K562 (cell line): ENCODE results near the gene PSMD4. TPM values are rescaled to one million over a fixed set of nuclear protein-coding genes. Genes with fewer than 3 reads are reported as not detected.

Experiments used
- BRCA1 ChIP-seq, 2 experiments: fragments of 450-650 bp in 1 of 2; sonication (generic) in 1 of 2; formaldehyde crosslinking in 1 of 2; IDR thresholded peaks; 2 replicates each; pipeline versions ENCODE4 v1.5.0 to v1.6.1; 2017 to 2020; ENCODE audit warnings: mild to moderate bottlenecking in 1 of 2, missing genetic modification reagents in 1 of 2
- CBFA2T3 ChIP-seq: fragments of 450-650 bp; IDR thresholded peaks from 2 replicates; pipeline ENCODE4 v1.6.1; 2017
- DPF2 ChIP-seq: fragments of 450-650 bp; IDR thresholded peaks from 2 replicates; pipeline ENCODE4 v1.6.1; 2016
- E2F3 ChIP-seq: fragments of 250-450 bp; sonication (Bioruptor Pico); IDR thresholded peaks from 2 replicates; pipeline ENCODE4 v1.4.0; 2020; ENCODE audit warnings: mild to moderate bottlenecking
- ESRRB ChIP-seq: fragments of 250-450 bp; sonication (Bioruptor Pico); IDR thresholded peaks from 2 replicates; pipeline ENCODE4 v1.5.0; 2020; ENCODE audit warnings: mild to moderate bottlenecking, moderate library complexity, borderline replicate concordance
- GABPB1 ChIP-seq: sonication (generic); formaldehyde crosslinking; IDR thresholded peaks from 2 replicates; pipeline ENCODE4 v1.8.0; 2022; ENCODE audit warnings: mild to moderate bottlenecking, missing genetic modification reagents
- HDAC2 ChIP-seq: fragments of 450-650 bp; IDR thresholded peaks from 2 replicates; pipeline ENCODE4 v1.6.1; 2016; ENCODE audit warnings: mild to moderate bottlenecking
- KLF6 ChIP-seq: fragments of 250-450 bp; sonication (Bioruptor Pico); IDR thresholded peaks from 2 replicates; pipeline ENCODE4 v1.4.0; 2020; ENCODE audit warnings: mild to moderate bottlenecking, moderate library complexity, borderline replicate concordance
- LCOR ChIP-seq: sonication (generic); formaldehyde crosslinking; IDR thresholded peaks from 2 replicates; pipeline ENCODE4 v1.8.0; 2022; ENCODE audit warnings: mild to moderate bottlenecking, missing genetic modification reagents
- MIER1 ChIP-seq: fragments of 450-650 bp; IDR thresholded peaks from 2 replicates; pipeline ENCODE4 v1.6.1; 2016; ENCODE audit warnings: antibody characterized with exemption, mild to moderate bottlenecking, low read depth
- MTF1 ChIP-seq: fragments of 250-450 bp; sonication (Bioruptor Pico); IDR thresholded peaks from 2 replicates; pipeline ENCODE4 v1.9.0; 2021; ENCODE audit warnings: moderate library complexity, mild to moderate bottlenecking, inconsistent platforms, borderline replicate concordance
- NUFIP1 ChIP-seq: fragments of 450-650 bp; IDR thresholded peaks from 2 replicates; pipeline ENCODE4 v1.6.1; 2018; ENCODE audit not compliant: partially characterized antibody
- PHB ChIP-seq: fragments of 250-450 bp; sonication (Bioruptor Pico); IDR thresholded peaks from 2 replicates; pipeline ENCODE4 v1.5.0; 2021
- PREB ChIP-seq: sonication (generic); formaldehyde crosslinking; IDR thresholded peaks from 2 replicates; pipeline ENCODE4 v1.8.1; 2023; ENCODE audit warnings: mild to moderate bottlenecking, missing genetic modification reagents
- RBM17 ChIP-seq: fragments of 200-400 bp; formaldehyde crosslinking; IDR thresholded peaks from 2 replicates; pipeline ENCODE4 v1.6.1; 2017; ENCODE audit warnings: low read depth, mild to moderate bottlenecking, low read length, borderline replicate concordance
- SAFB ChIP-seq: fragments of 200-400 bp; formaldehyde crosslinking; IDR thresholded peaks from 2 replicates; pipeline ENCODE4 v1.6.1; 2017; ENCODE audit warnings: low read depth, low read length, borderline replicate concordance
- SRSF3 ChIP-seq: fragments of 200-400 bp; formaldehyde crosslinking; IDR thresholded peaks from 2 replicates; pipeline ENCODE4 v1.6.1; 2016; ENCODE audit warnings: mild to moderate bottlenecking, low read length, moderate library complexity; ENCODE audit not compliant: insufficient read depth
- STAT5A ChIP-seq: IDR thresholded peaks from 2 replicates; pipeline ENCODE4 v1.6.1; 2012; ENCODE audit warnings: low read length, inconsistent platforms, borderline replicate concordance
- TAF15 ChIP-seq: fragments of 200-400 bp; formaldehyde crosslinking; IDR thresholded peaks from 2 replicates; pipeline ENCODE4 v1.6.1; 2017; ENCODE audit warnings: mild to moderate bottlenecking, low read depth, low read length, moderate library complexity
- TCF7L2 ChIP-seq: fragments of 150-350 bp; IDR thresholded peaks from 2 replicates; pipeline ENCODE4 v1.6.1; 2016; ENCODE audit warnings: low read depth, mild to moderate bottlenecking, low read length, moderate library complexity
- YY1 ChIP-seq, 3 experiments: IDR thresholded peaks; 2 replicates each; pipeline ENCODE4 v1.6.1; 2011; ENCODE audit warnings: low read length in 2 of 3, mild to moderate bottlenecking in 2 of 3, moderate library complexity in 2 of 3, borderline replicate concordance in 1 of 3, control low read depth in 1 of 3, low read depth in 1 of 3; ENCODE audit not compliant: insufficient read depth in 3 of 3, insufficient replicate concordance in 2 of 3, control insufficient read depth in 1 of 3, insufficient read length in 1 of 3; ENCODE audit errors: extremely low read depth in 1 of 3
- ZC3H4 ChIP-seq: sonication (generic); formaldehyde crosslinking; IDR thresholded peaks from 2 replicates; pipeline ENCODE4 v1.9.0; 2021; ENCODE audit warnings: missing genetic modification reagents, borderline replicate concordance
- ZKSCAN3 ChIP-seq: fragments of 250-450 bp; sonication (Bioruptor Pico); IDR thresholded peaks from 2 replicates; pipeline ENCODE4 v1.4.0; 2020
- ZNF143 ChIP-seq: sonication (generic); formaldehyde crosslinking; IDR thresholded peaks from 2 replicates; pipeline ENCODE4 v1.9.0; 2022; ENCODE audit warnings: mild to moderate bottlenecking, missing genetic modification reagents
- polyA plus RNA-seq, 8 experiments: library from polyadenylated mRNA; depleted of rRNA in 4 of 8; stranded (reverse) in 5 of 8; unstranded in 3 of 8; fragments of >200 nt; fragmentation: Nextera tagmentation in 2 of 8; fragmentation: Illumina TruSeq in 1 of 8; extraction: Ambion mirVana in 2 of 8; extraction: Trizol in 1 of 8; gene quantifications; 2 replicates each; pipeline versions ENCODE4 v1.2.1 to v1.2.3, GENCODE V29; 2011 to 2014; ENCODE audit warnings: inconsistent platforms in 1 of 8, missing spikeins in 1 of 8
- total RNA-seq, 7 experiments: library from RNA; depleted of rRNA in 6 of 7; stranded (reverse); fragments of >200 nt in 6 of 7; fragmentation: Illumina TruSeq in 2 of 7; extraction: Trizol in 2 of 7; gene quantifications; 2 replicates each; pipeline versions ENCODE4 v1.2.1 to v1.2.3, GENCODE V29; 2011 to 2021; ENCODE audit warnings: low replicate concordance in 1 of 7
- TF ChIP-seq, protein P1 (sequence below): fragments of 450-650 bp; formaldehyde crosslinking; IDR thresholded peaks from 2 replicates; pipeline ENCODE4 v1.4.0; 2020; ENCODE audit warnings: mild to moderate bottlenecking
- TF ChIP-seq, protein P2 (sequence below): fragments of 450-650 bp; conservative IDR thresholded peaks from 2 replicates; pipeline ENCODE4 v1.6.1; 2016; ENCODE audit warnings: missing genetic modification characterization, low read depth, mild to moderate bottlenecking, missing compliant biosample characterization, moderate library complexity

Gene PSMD4
- total and polyA plus RNA-seq, 9 of the 15 experiments (the other 6 are each of a cell fraction or from before 2014, with no cell fraction given): 194 to 353 (median 295) TPM

DNA sequence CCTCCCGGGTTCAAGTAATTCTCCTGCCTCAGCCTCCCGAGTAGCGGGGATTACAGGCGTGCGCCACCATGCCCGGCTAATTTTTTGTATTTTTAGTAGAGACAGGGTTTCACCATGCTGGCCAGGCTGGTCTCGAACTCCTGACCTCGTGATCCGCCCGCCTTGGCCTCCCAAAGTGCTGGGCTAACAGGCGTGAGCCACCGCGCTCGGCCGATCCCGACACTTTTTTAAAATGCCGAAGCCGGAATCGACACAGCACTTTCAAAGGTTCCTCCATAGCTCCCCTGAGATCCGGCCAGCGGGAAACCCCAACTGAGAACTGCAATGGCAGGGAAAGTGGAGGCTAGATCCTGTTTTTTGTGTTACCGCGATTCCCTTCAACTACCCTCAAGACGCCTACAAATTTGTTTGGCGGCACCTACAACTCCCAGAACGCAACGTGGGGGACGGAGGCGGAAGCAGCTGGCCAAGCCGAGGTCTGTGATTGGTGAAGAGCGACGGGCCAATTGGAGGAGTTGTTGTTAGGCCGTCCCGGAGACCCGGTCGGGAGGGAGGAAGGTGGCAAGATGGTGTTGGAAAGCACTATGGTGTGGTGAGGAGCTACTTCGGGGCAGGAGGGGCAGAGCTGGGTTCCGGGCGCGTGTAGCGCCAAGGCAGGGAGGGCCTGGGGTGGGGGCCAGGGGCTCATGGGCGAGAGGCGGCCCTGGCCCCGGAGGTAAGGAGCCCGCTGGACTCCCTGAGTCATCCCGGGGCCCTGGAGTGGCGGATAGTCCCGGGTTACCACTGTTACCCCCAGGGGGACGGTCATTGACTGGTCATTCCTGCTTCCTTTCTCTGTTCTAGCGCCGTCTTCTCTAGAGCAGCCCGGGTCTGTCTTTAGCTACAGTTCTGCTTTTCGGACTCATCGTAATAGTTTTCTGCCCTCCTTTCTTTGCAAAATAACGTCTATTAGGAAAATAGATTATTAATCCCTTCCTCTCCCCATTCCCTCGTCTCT is at the start of gene PSMD4 (continued):
- TF ChIP-seq LCOR (CRISPR knock-in tag) (no peak), NUFIP1 (no peak), ESRRB (no peak), MTF1 (CRISPR knock-in tag) (no peak), ZC3H4 (no peak), ZKSCAN3 (CRISPR knock-in tag) (no peak), ZNF143 (peak; percentile 81), HDAC2 (no peak; the same call in 1 of the 2 replicates), SAFB (no peak), KLF6 (CRISPR knock-in tag) (no peak), PHB (CRISPR knock-in tag) (no peak), BRCA1 (IDR thresholded peaks at IDR 0.05) (no peak), BRCA1 (CRISPR knock-in tag; IDR thresholded peaks at IDR 0.05) (no peak), MIER1 (no peak), STAT5A (no peak), YY1 (IDR thresholded peaks at IDR 0.05; ENCODE audit: borderline replicate concordance in 1 of 3, control insufficient read depth in 1 of 3, extremely low read depth in 1 of 3, insufficient read depth in 3 of 3, insufficient read length in 1 of 3, insufficient replicate concordance in 2 of 3, low read depth in 1 of 3, low read length in 2 of 3) (peak; percentile 34 to 88 (median 80)), DPF2 (no peak; the same call in 1 of the 2 replicates), E2F3 (no peak), TAF15 (no peak), PREB (no peak), GABPB1 (peak; percentile 90), RBM17 (no peak), TCF7L2 (no peak), CBFA2T3 (peak; percentile 2; the same call in 1 of the 2 replicates), SRSF3 (no peak)
- TF ChIP-seq, protein P1, sequence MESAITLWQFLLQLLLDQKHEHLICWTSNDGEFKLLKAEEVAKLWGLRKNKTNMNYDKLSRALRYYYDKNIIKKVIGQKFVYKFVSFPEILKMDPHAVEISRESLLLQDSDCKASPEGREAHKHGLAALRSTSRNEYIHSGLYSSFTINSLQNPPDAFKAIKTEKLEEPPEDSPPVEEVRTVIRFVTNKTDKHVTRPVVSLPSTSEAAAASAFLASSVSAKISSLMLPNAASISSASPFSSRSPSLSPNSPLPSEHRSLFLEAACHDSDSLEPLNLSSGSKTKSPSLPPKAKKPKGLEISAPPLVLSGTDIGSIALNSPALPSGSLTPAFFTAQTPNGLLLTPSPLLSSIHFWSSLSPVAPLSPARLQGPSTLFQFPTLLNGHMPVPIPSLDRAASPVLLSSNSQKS (CRISPR knock-in tag): no peak
- TF ChIP-seq, protein P2, sequence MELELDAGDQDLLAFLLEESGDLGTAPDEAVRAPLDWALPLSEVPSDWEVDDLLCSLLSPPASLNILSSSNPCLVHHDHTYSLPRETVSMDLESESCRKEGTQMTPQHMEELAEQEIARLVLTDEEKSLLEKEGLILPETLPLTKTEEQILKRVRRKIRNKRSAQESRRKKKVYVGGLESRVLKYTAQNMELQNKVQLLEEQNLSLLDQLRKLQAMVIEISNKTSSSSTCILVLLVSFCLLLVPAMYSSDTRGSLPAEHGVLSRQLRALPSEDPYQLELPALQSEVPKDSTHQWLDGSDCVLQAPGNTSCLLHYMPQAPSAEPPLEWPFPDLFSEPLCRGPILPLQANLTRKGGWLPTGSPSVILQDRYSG (tag): 0 out of 2 replicates have a peak, but pooled peaks have one; percentile 27
